Body of pancreas (tissue), 4 donors: ENCODE measurements around the gene SLC12A1. TPM values are rescaled to one million over a fixed set of nuclear protein-coding genes. Genes with fewer than 3 reads are reported as not detected.

Experiments used
- ATAC-seq: fragments of 150-250 bp; one replicate; pipeline ENCODE4 v1.9.1; 2016
- DNase-seq, 4 donors: peaks; one replicate each; pipeline ENCODE4 v3.0.0-alpha.2; 2019
- H3K27ac ChIP-seq, 4 donors: fragments of 200-600 bp; sonication (generic); 1 replicate in 3 of 4; 2 replicates in 1 of 4; pipeline versions ENCODE4 v1.5.1 to v1.6.1; 2016 to 2019; ENCODE audit warnings: mild to moderate bottlenecking in 1 of 4, mixed read lengths in 1 of 4, moderate library complexity in 1 of 4
- H3K27me3 ChIP-seq, 2 donors: fragments of 200-600 bp; sonication (generic); one replicate each; pipeline ENCODE4 v1.6.0; 2016; ENCODE audit warnings: mild to moderate bottlenecking in 1 of 2
- H3K36me3 ChIP-seq, 2 donors: fragments of 200-600 bp; sonication (generic); replicated peaks in 1 of 2; 2 replicates each; pipeline ENCODE4 v1.5.1; 2016; ENCODE audit warnings: low read depth in 2 of 2; ENCODE audit not compliant: insufficient read depth in 1 of 2
- H3K4me1 ChIP-seq: fragments of 200-600 bp; sonication (generic); one replicate; pipeline ENCODE4 v1.6.0; 2016
- H3K4me3 ChIP-seq, 2 donors: fragments of 200-600 bp; sonication (generic); 1 replicate in 1 of 2; 2 replicates in 1 of 2; pipeline ENCODE4 v1.5.1; 2016 to 2019
- H3K9me3 ChIP-seq, 3 donors: fragments of 200-600 bp; sonication (generic); 1 replicate in 2 of 3; 2 replicates in 1 of 3; pipeline ENCODE4 v1.5.1; 2016
- CTCF ChIP-seq, 7 experiments: fragments of 450-650 bp in 4 of 7; fragments of 200-600 bp in 3 of 7; sonication (generic) in 3 of 7; IDR thresholded peaks; one replicate each; pipeline ENCODE4 v1.5.1; 2016 to 2019; ENCODE audit warnings: antibody characterized with exemption in 7 of 7
- POLR2A ChIP-seq, 3 donors: fragments of 450-650 bp; IDR thresholded peaks; one replicate each; pipeline ENCODE4 v1.6.1; 2016; ENCODE audit warnings: antibody characterized with exemption in 3 of 3, mild to moderate bottlenecking in 2 of 3
- WGBS, 2 donors: methylation state at CpG; one replicate each; pipeline ENCODE4 v1.1.5; 2017; 5-methylcytosine and 5-hydroxymethylcytosine counted together
- intact Hi-C: fragments of 100-400 bp; cut with DNase I; formaldehyde crosslinking; loops from one replicate; pipeline ENCODE4 v1.15.1; 2023
- total RNA-seq, 2 donors: library from RNA; depleted of rRNA; stranded (reverse); fragments of >200 nt; gene quantifications; one replicate each; pipeline ENCODE4 v1.1.0, GENCODE V29; 2016

The SLC12A1 gene
- total RNA-seq, 2 donors from 2014 or later, result not detected

- H3K4me3 ChIP-seq, result no peak overlapping the region
- DNase-seq (no peak), ATAC-seq (no peak)
- WGBS, 2 donors, result 70% methylated on average over 1 of the region's 1 CpG
- peaks cover 0 to 3% of the 10 kb centered on the region in 2 donors for H3K36me3 ChIP-seq
- intact Hi-C loops, result no loop called here
- TF ChIP-seq POLR2A (IDR thresholded peaks at IDR 0.05), result no peak
- no peak for TF ChIP-seq CTCF (IDR thresholded peaks at IDR 0.05)
- no peaks in the 10 kb centered on the region for H3K9me3 ChIP-seq
- H3K27me3 ChIP-seq, result no peaks in the 10 kb centered on the region
- no peaks in the 10 kb centered on the region for H3K4me1 ChIP-seq
- no peak overlapping the region for H3K27ac ChIP-seq
Measured at GRCh38 chr15:48337607-48338006, 131.5 kb downstream of the SLC12A1 start.

- intact Hi-C loops, result no loop called here
- Histone ChIP-seq H3K36me3 (peaks cover 0 to 3% of the 10 kb centered on the region in 2 donors), H3K27ac (no peak overlapping the region), H3K4me3 (no peak overlapping the region), H3K4me1 (no peaks in the 10 kb centered on the region), H3K27me3 (no peaks in the 10 kb centered on the region), H3K9me3 (no peaks in the 10 kb centered on the region)
- 85 to 94% methylated on average over 4 of the region's 4 CpGs for WGBS, 2 donors
- TF ChIP-seq CTCF (IDR thresholded peaks at IDR 0.05), result no peak
- TF ChIP-seq POLR2A (IDR thresholded peaks at IDR 0.05), result no peak
- ATAC-seq, result no peak
- no peak for DNase-seq
Measured at GRCh38 chr15:48340111-48340510, 134.0 kb downstream of the SLC12A1 start.

- intact Hi-C loops, result no loop called here
- WGBS, 2 donors, result 84 to 88% methylated on average over 6 of the region's 6 CpGs
Measured at GRCh38 chr15:48343865-48344264, 137.8 kb downstream of the SLC12A1 start.

GRCh38 chr15:48345516-48345915 lies 139.4 kb downstream of the SLC12A1 start:
- Histone ChIP-seq H3K9me3 (no peaks in the 10 kb centered on the region), H3K36me3 (no peaks in the 10 kb centered on the region), H3K4me3 (no peak overlapping the region), H3K4me1 (no peaks in the 10 kb centered on the region), H3K27me3 (no peaks in the 10 kb centered on the region), H3K27ac (no peak overlapping the region)
- intact Hi-C loops, result no loop called here
- DNase-seq (no peak), ATAC-seq (no peak)
- no peak for TF ChIP-seq CTCF (IDR thresholded peaks at IDR 0.05)
- TF ChIP-seq POLR2A (IDR thresholded peaks at IDR 0.05), result no peak

More at GRCh38 chr15:48343865-48344264, 137.8 kb downstream of the SLC12A1 start:
- ATAC-seq (no peak), DNase-seq (no peak)
- H3K27me3 ChIP-seq, result no peaks in the 10 kb centered on the region
- no peak overlapping the region for H3K27ac ChIP-seq
- no peaks in the 10 kb centered on the region for H3K36me3 ChIP-seq
- no peaks in the 10 kb centered on the region for H3K4me1 ChIP-seq
- no peaks in the 10 kb centered on the region for H3K9me3 ChIP-seq
- no peak overlapping the region for H3K4me3 ChIP-seq
- TF ChIP-seq CTCF (IDR thresholded peaks at IDR 0.05) (no peak), POLR2A (IDR thresholded peaks at IDR 0.05) (no peak)

GRCh38 chr15:48352474-48353072 lies 146.5 kb downstream of the SLC12A1 start:
- Histone ChIP-seq H3K4me1 (no peaks in the 10 kb centered on the region), H3K27ac (no peak overlapping the region), H3K36me3 (no peaks in the 10 kb centered on the region), H3K27me3 (no peaks in the 10 kb centered on the region), H3K9me3 (no peaks in the 10 kb centered on the region), H3K4me3 (no peak overlapping the region)
- peak; percentile 70 for ATAC-seq
- intact Hi-C loops, result no loop called here
- peak; percentile 63 to 88 (median 71) for TF ChIP-seq CTCF (IDR thresholded peaks at IDR 0.05)
- TF ChIP-seq POLR2A (IDR thresholded peaks at IDR 0.05), result no peak
- DNase-seq, result peak; percentile 56 to 73 (median 66)
- WGBS, 2 donors, result 5 to 6% methylated on average over 6 of the region's 6 CpGs
